IMR-90 (cell line): ENCODE data around the gene DUOX1. TPM values are rescaled to one million over a fixed set of nuclear protein-coding genes. Genes with fewer than 3 reads are reported as not detected.
A peak's percentile ranks its signal among the peaks of the same experiment; 100 is the strongest.

Experiments
- ATAC-seq: fragments of 200-7000 bp; cut with Tn5 transposase; 2 replicates; pipeline ENCODE4 v1.9.1; 2020; ENCODE audit warnings: low read depth, mild to moderate bottlenecking, moderate library complexity
- BruUV-seq: library from RNA; stranded (reverse); fragments of 400-500 nt; replicated peaks from 2 replicates; lab custom pipeline; 2021; lab: Mats Ljungman, UMichigan
- CTCF ChIA-PET: fragments of 300-600 bp; formaldehyde crosslinking; extraction: SDS; loops from one replicate; lab custom pipeline; 2021; ENCODE audit warnings: antibody characterized with exemption; lab: Yijun Ruan, JAX
- POLR2A ChIA-PET: fragments of 300-600 bp; sonication (Branson Sonifier 250); formaldehyde crosslinking; loops from one replicate; lab custom pipeline; 2022; ENCODE audit warnings: antibody characterized with exemption; ENCODE audit not compliant: unreplicated experiment; lab: Charles Lee
- DNase-seq: peaks from one replicate; pipeline ENCODE4 v3.0.0; 2013
- H2AFZ ChIP-seq: replicated peaks from 2 replicates; pipeline ENCODE3; 2013; ENCODE audit warnings: low read length, mild to moderate bottlenecking; ENCODE audit not compliant: poor library complexity
- H2AK5ac ChIP-seq: 2 replicates; pipeline ENCODE4 v1.6.1; 2013; ENCODE audit warnings: low read depth, low read length, inconsistent platforms
- H2AK9ac ChIP-seq: replicated peaks from 2 replicates; pipeline ENCODE3; 2013; ENCODE audit warnings: mild to moderate bottlenecking, low read depth, low read length, moderate library complexity; ENCODE audit not compliant: poor library complexity
- H2BK120ac ChIP-seq: 2 replicates; pipeline ENCODE4 v1.6.1; 2013; ENCODE audit warnings: low read depth, low read length, inconsistent platforms
- H2BK15ac ChIP-seq: 3 replicates; pipeline ENCODE4 v1.6.1; 2013; ENCODE audit warnings: low read depth, low read length, inconsistent platforms
- H2BK20ac ChIP-seq: 2 replicates; pipeline ENCODE4 v1.6.1; 2013; ENCODE audit warnings: low read depth, mild to moderate bottlenecking, inconsistent platforms, low read length, moderate library complexity
- H2BK5ac ChIP-seq: 2 replicates; pipeline ENCODE4 v1.6.1; 2013; ENCODE audit warnings: mild to moderate bottlenecking, low read depth, low read length, inconsistent platforms; ENCODE audit not compliant: poor library complexity, severe bottlenecking
- H3K14ac ChIP-seq: replicated peaks from 2 replicates; pipeline ENCODE4 v1.6.1; 2013; ENCODE audit warnings: low read depth, low read length, inconsistent platforms
- H3K18ac ChIP-seq: 2 replicates; pipeline ENCODE4 v1.6.1; 2013; ENCODE audit warnings: low read depth, low read length, control low read depth
- H3K23ac ChIP-seq: 2 replicates; pipeline ENCODE4 v1.6.1; 2013; ENCODE audit warnings: low read depth, low read length, inconsistent platforms
- H3K27ac ChIP-seq: 2 replicates; pipeline ENCODE4 v1.5.1; 2013; ENCODE audit warnings: mild to moderate bottlenecking, control low read depth, low read length; ENCODE audit not compliant: insufficient read depth
- H3K27me3 ChIP-seq: 2 replicates; pipeline ENCODE4 v1.6.1; 2013; ENCODE audit warnings: low read length; ENCODE audit not compliant: control insufficient read depth, insufficient read depth
- H3K36me3 ChIP-seq: 2 replicates; pipeline ENCODE4 v1.6.1; 2013; ENCODE audit warnings: low read length, mixed read lengths; ENCODE audit not compliant: control insufficient read depth, insufficient read depth
- H3K4ac ChIP-seq: 2 replicates; pipeline ENCODE4 v1.6.1; 2013; ENCODE audit warnings: low read depth, low read length, inconsistent platforms
- H3K4me1 ChIP-seq: 2 replicates; pipeline ENCODE4 v1.6.1; 2013; ENCODE audit warnings: low read length, mixed read lengths; ENCODE audit not compliant: control insufficient read depth, insufficient read depth
- H3K4me2 ChIP-seq: 2 replicates; pipeline ENCODE4 v1.6.1; 2013; ENCODE audit warnings: low read depth, mild to moderate bottlenecking, control low read depth, low read length, moderate library complexity
- H3K4me3 ChIP-seq: 2 replicates; pipeline ENCODE4 v1.5.1; 2013; ENCODE audit warnings: low read depth, mild to moderate bottlenecking, control low read depth, low read length, moderate library complexity; ENCODE audit not compliant: insufficient read depth
- H3K56ac ChIP-seq: 2 replicates; pipeline ENCODE4 v1.6.1; 2013; ENCODE audit warnings: low read length, inconsistent platforms; ENCODE audit not compliant: insufficient read depth; ENCODE audit errors: extremely low read depth
- H3K79me1 ChIP-seq, 2 experiments: 2 replicates each; pipeline ENCODE4 v1.6.1; 2013; ENCODE audit warnings: low read length in 2 of 2, inconsistent platforms in 1 of 2, low read depth in 1 of 2
- H3K9ac ChIP-seq: 2 replicates; pipeline ENCODE4 v1.6.1; 2013; ENCODE audit warnings: low read depth, low read length, control low read depth
- H3K9me1 ChIP-seq: 2 replicates; pipeline ENCODE4 v1.6.1; 2013; ENCODE audit warnings: low read length, inconsistent platforms; ENCODE audit not compliant: insufficient read depth
- H3K9me3 ChIP-seq: 2 replicates; pipeline ENCODE4 v1.6.1; 2013; ENCODE audit warnings: low read length; ENCODE audit not compliant: control insufficient read depth, insufficient read depth
- H4K20me1 ChIP-seq: 2 replicates; pipeline ENCODE4 v1.6.1; 2013; ENCODE audit warnings: low read length, inconsistent platforms; ENCODE audit not compliant: insufficient read depth
- H4K5ac ChIP-seq: 2 replicates; pipeline ENCODE4 v1.6.1; 2013; ENCODE audit warnings: mild to moderate bottlenecking, low read depth, low read length, control low read depth
- H4K8ac ChIP-seq, 2 experiments: 2 replicates each; pipeline ENCODE4 v1.6.1; 2013; ENCODE audit warnings: low read depth in 2 of 2, low read length in 2 of 2, control low read depth in 1 of 2, inconsistent platforms in 1 of 2
- H4K91ac ChIP-seq: 2 replicates; pipeline ENCODE4 v1.6.1; 2013; ENCODE audit warnings: low read depth, low read length, inconsistent platforms; ENCODE audit not compliant: insufficient read depth
- MAFK ChIP-seq: IDR thresholded peaks from 2 replicates; pipeline ENCODE4 v1.6.1; 2012; ENCODE audit warnings: low read depth, low read length, improper control_type of control experiment
- MXI1 ChIP-seq: IDR thresholded peaks from 2 replicates; pipeline ENCODE4 v1.6.1; 2012; ENCODE audit warnings: low read depth, mild to moderate bottlenecking, low read length, moderate library complexity, borderline replicate concordance
- USF2 ChIP-seq: fragments of 150-350 bp; IDR thresholded peaks from 2 replicates; pipeline ENCODE4 v1.6.1; 2017; ENCODE audit warnings: mild to moderate bottlenecking, antibody characterized with exemption, low read length, low read depth
- WGBS, 2 experiments: methylation state at CpG; one replicate each; pipeline versions ENCODE4 v1.1.5 to v1.1.7; 2013; ENCODE audit warnings: missing lambda C conversion rate in 2 of 2; ENCODE audit not compliant: insufficient read length in 1 of 2; ENCODE audit errors: extremely low coverage in 2 of 2; 5-methylcytosine and 5-hydroxymethylcytosine counted together
- dilution Hi-C: fragments of 300-500 bp; cut with HindIII; formaldehyde crosslinking; loops from one replicate; pipeline ENCODE4 v1.14.3; 2018; ENCODE audit warnings: low sequenced_read_pairs; ENCODE audit not compliant: unreplicated experiment
- in situ Hi-C: fragments of 300-500 bp; cut with MboI; formaldehyde crosslinking; loops from 3 replicates; pipeline ENCODE4 v1.14.3; 2019; ENCODE audit warnings: low sequenced_read_pairs, inconsistent platforms, mixed read lengths
- intact Hi-C: fragments of 100-400 bp; cut with micrococcal nuclease; formaldehyde crosslinking; loops from 2 replicates; pipeline ENCODE4 v1.10.0; 2022
- polyA plus RNA-seq, 3 experiments: library from polyadenylated mRNA; depleted of rRNA; stranded (reverse); fragments of >200 nt; gene quantifications; 2 replicates each; pipeline ENCODE4 v1.2.3, GENCODE V29; 2012; ENCODE audit warnings: low replicate concordance in 1 of 3
- total RNA-seq: library from RNA; depleted of rRNA; stranded (reverse); fragments of >200 nt; gene quantifications from 2 replicates; pipeline ENCODE4 v1.2.3, GENCODE V29; 2012

DUOX1 gene
- total and polyA plus RNA-seq, 2 of the 4 experiments (the other 2 are of a cell fraction) = not detected

DNA sequence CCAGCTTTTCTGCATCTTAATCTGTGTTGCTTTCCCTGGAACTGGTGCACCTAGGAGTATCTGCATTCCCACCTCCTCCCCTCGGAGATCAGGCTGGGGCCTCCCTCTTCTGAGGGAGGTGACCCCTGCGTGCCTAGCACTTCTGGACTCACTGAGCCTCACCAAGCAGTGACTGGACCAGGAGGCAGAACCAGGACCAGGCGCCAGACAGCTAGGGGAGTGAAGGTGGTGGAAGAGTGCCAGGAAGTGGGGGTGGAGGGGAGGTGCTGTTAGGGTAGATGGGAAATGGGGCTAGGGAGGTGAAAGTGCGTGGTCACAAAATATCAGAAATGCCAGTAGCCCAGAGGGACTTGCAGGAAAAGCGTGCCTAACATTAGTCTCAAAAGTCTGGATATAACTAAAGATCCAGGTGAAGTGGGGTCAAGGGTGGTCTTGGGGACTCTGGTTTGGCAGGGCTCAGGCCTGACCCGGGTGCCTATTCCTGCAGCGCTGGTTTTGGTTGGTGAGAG lies 14.4 kb upstream of the DUOX1 start:
- Histone ChIP-seq H3K36me3 (no peaks in the 10 kb centered on the region), H4K20me1 (no peaks in the 10 kb centered on the region), H3K18ac (no peak overlapping the region), H2AK9ac (peak overlapping the region; percentile 42), H3K4ac (no peak overlapping the region), H3K79me1 (no peaks in the 10 kb centered on the region), H4K91ac (no peak overlapping the region), H3K4me2 (no peak overlapping the region), H3K27me3 (peaks cover 68% of the 10 kb centered on the region), H2AK5ac (no peak overlapping the region), H3K9me3 (no peaks in the 10 kb centered on the region), H2BK15ac (no peak overlapping the region), H3K14ac (no peak overlapping the region), H3K4me1 (no peaks in the 10 kb centered on the region; the same call in 1 of the 2 replicates), H4K5ac (no peak overlapping the region), H2BK5ac (no peak overlapping the region), H3K23ac (no peak overlapping the region), H2BK20ac (no peak overlapping the region), H3K56ac (no peak overlapping the region), H4K8ac (no peak overlapping the region), H3K9ac (no peak overlapping the region), H2BK120ac (no peak overlapping the region), H2AFZ (peak overlapping the region; percentile 21), H3K9me1 (no peaks in the 10 kb centered on the region), H3K27ac (no peak overlapping the region), H3K4me3 (no peak overlapping the region)
- DNase-seq (no peak), ATAC-seq (no peak)
- CTCF ChIA-PET = no interaction called here
- TF ChIP-seq USF2 = no peak
- TF ChIP-seq MAFK = no peak
- no peak for TF ChIP-seq MXI1
- WGBS, 2 experiments = 28% methylated on average over 5 of the region's 7 CpGs; no CpG with 5 or more reads in 1 of the 2 experiments
- no TSS peak for BruUV-seq
- in situ Hi-C loops = no loop called here
- POLR2A ChIA-PET = no interaction called here
- dilution Hi-C loops = no loop called here
- intact Hi-C loops = loop anchor here (5.0 kb wide), 1 partner anchor 263 kb away; no protein-coding TSS in a partner anchor
